Common myeloid progenitor, CD34-positive (primary cell): ENCODE data around the gene SEMA5A.

Source experiments
- CTCF ChIA-PET: fragments of 350-600 bp; sonication (Branson Sonifier 250); formaldehyde crosslinking; loops from one replicate; lab custom pipeline; 2021; ENCODE audit warnings: antibody characterized with exemption; lab: Charles Lee
- POLR2A ChIA-PET: fragments of 350-600 bp; sonication (Branson Sonifier 250); formaldehyde crosslinking; loops from one replicate; lab custom pipeline; 2021; ENCODE audit warnings: antibody characterized with exemption; lab: Charles Lee
- DNase-seq, 3 donors: peaks; one replicate each; pipeline versions ENCODE4 v3.0.0 to v3.0.0-alpha.2; 2013
- H3K27ac ChIP-seq, 2 experiments: 1 replicate in 1 of 2; 2 replicates in 1 of 2; pipeline ENCODE4 v1.7.0; 2013; ENCODE audit warnings: inconsistent platforms in 2 of 2, low read length in 2 of 2, mild to moderate bottlenecking in 2 of 2, low read depth in 1 of 2, moderate library complexity in 1 of 2; ENCODE audit not compliant: severe bottlenecking in 2 of 2, insufficient read depth in 1 of 2, poor library complexity in 1 of 2
- H3K27me3 ChIP-seq, 5 experiments: replicated peaks in 2 of 5; 1 replicate in 3 of 5; 2 replicates in 2 of 5; pipeline versions ENCODE4 v1.6.1 to v1.7.0; 2013; ENCODE audit warnings: low read length in 4 of 5, mild to moderate bottlenecking in 2 of 5, moderate library complexity in 2 of 5, inconsistent platforms in 1 of 5; ENCODE audit not compliant: insufficient read depth in 5 of 5, control insufficient read depth in 4 of 5
- H3K36me3 ChIP-seq, 4 experiments: 1 replicate in 2 of 4; 2 replicates in 2 of 4; pipeline versions ENCODE4 v1.6.1 to v1.7.0; 2013; ENCODE audit warnings: low read length in 3 of 4, control low read depth in 1 of 4, mild to moderate bottlenecking in 1 of 4; ENCODE audit not compliant: control insufficient read depth in 4 of 4, insufficient read depth in 4 of 4
- H3K4me1 ChIP-seq, 4 experiments: 1 replicate in 3 of 4; 2 replicates in 1 of 4; pipeline versions ENCODE4 v1.6.1 to v1.7.1; 2013; ENCODE audit warnings: low read length in 3 of 4, mild to moderate bottlenecking in 3 of 4, control low read depth in 1 of 4, inconsistent platforms in 1 of 4, moderate library complexity in 1 of 4; ENCODE audit not compliant: control insufficient read depth in 4 of 4, insufficient read depth in 4 of 4; ENCODE audit errors: control extremely low read depth in 1 of 4
- H3K4me3 ChIP-seq, 7 experiments: 1 replicate in 4 of 7; 2 replicates in 3 of 7; pipeline versions ENCODE4 v1.5.1 to v1.7.0; 2013; ENCODE audit warnings: mild to moderate bottlenecking in 7 of 7, low read length in 6 of 7, moderate library complexity in 6 of 7, inconsistent platforms in 2 of 7, low read depth in 2 of 7, control low read depth in 1 of 7; ENCODE audit not compliant: insufficient read depth in 4 of 7, control insufficient read depth in 1 of 7; ENCODE audit errors: extremely low read depth in 1 of 7
- H3K9me3 ChIP-seq, 5 experiments: 1 replicate in 4 of 5; 2 replicates in 1 of 5; pipeline versions ENCODE4 v1.6.1 to v1.7.1; 2013; ENCODE audit warnings: low read length in 4 of 5, mild to moderate bottlenecking in 2 of 5, inconsistent platforms in 1 of 5, low read depth in 1 of 5, moderate library complexity in 1 of 5; ENCODE audit not compliant: control insufficient read depth in 4 of 5, insufficient read depth in 2 of 5; ENCODE audit errors: control extremely low read depth in 1 of 5
- WGBS: methylation state at CpG from one replicate; pipeline ENCODE4 v1.1.5; 2013; ENCODE audit not compliant: insufficient coverage; 5-methylcytosine and 5-hydroxymethylcytosine counted together

SEMA5A gene

GRCh38 chr5:9072701-9073100 lies 473.2 kb downstream of the SEMA5A start:
- POLR2A ChIA-PET = no interaction called here
- Histone ChIP-seq H3K36me3 (no peaks in the 10 kb centered on the region), H3K4me3 (no peak overlapping the region), H3K27ac (no peak overlapping the region), H3K9me3 (no peaks in the 10 kb centered on the region), H3K27me3 (no peaks in the 10 kb centered on the region), H3K4me1 (no peaks in the 10 kb centered on the region)
- no peak for DNase-seq
- CTCF ChIA-PET = no interaction called here
- 79% methylated on average over 2 of the region's 4 CpGs for WGBS

DNA sequence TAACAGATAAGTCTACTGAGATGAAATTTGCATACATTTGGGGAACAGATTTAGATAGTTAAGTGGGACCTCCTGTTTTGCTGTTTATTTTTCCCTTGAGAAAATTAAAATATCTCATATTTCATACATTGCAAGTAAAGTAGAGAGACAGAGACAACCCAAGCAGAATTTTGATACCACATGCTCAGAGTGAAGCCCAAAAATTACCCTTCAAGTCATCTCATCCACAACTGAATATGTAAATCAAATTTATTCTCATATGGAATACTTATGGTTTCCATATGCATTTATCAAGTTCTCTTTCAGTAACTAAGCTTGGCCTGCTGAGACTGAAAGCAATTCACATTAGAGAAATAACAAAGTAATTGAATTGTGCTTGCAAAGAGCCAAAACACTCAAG lies 474.4 kb downstream of the SEMA5A start:
- no peaks in the 10 kb centered on the region for H3K9me3 ChIP-seq
- no peaks in the 10 kb centered on the region for H3K27me3 ChIP-seq
- no peaks in the 10 kb centered on the region for H3K36me3 ChIP-seq
- POLR2A ChIA-PET = no interaction called here
- CTCF ChIA-PET = no interaction called here
- no peak overlapping the region for H3K4me3 ChIP-seq
- H3K4me1 ChIP-seq = no peaks in the 10 kb centered on the region
- DNase-seq = no peak
- H3K27ac ChIP-seq = no peak overlapping the region

DNA sequence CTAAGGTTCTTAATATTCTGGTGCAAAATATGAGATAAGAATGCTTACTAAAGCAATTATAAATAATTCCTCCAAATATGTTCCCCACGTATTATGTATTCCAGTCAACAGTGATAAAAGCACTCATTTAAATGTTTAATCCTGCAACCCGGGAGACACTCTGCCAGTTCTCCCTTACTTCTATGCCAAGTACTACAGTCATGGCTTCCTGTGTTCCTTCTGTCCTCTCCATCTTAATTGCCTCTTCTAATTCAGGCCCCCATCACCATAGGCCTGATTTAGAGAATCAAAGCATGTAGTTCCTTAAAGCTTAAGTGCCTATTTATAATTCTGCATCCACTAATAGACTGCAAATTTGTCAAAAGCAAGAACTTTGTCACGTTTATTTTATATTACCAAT lies 474.8 kb downstream of the SEMA5A start:
- Histone ChIP-seq H3K27me3 (peaks cover 0 to 2% (median 0%) of the 10 kb centered on the region in 5 experiments), H3K27ac (no peak overlapping the region), H3K4me1 (no peaks in the 10 kb centered on the region), H3K4me3 (no peak overlapping the region), H3K36me3 (no peaks in the 10 kb centered on the region), H3K9me3 (no peaks in the 10 kb centered on the region)
- 94% methylated on average over 2 of the region's 3 CpGs for WGBS
- DNase-seq = no peak
- ChIA-PET POLR2A (no interaction called here), CTCF (no interaction called here)

- H3K27me3 ChIP-seq = peaks cover 0 to 2% (median 0%) of the 10 kb centered on the region in 5 experiments
- POLR2A ChIA-PET = no interaction called here
- H3K27ac ChIP-seq = no peak overlapping the region
- H3K9me3 ChIP-seq = no peaks in the 10 kb centered on the region
- DNase-seq = no peak
- 96% methylated on average over 4 of the region's 6 CpGs for WGBS
- H3K4me3 ChIP-seq = no peak overlapping the region
- no peaks in the 10 kb centered on the region for H3K36me3 ChIP-seq
- CTCF ChIA-PET = no interaction called here
- no peaks in the 10 kb centered on the region for H3K4me1 ChIP-seq
Measured at GRCh38 chr5:9069650-9070049, 476.2 kb downstream of the SEMA5A start.

GRCh38 chr5:9067154-9067553 lies 478.7 kb downstream of the SEMA5A start:
- DNase-seq = no peak
- Histone ChIP-seq H3K36me3 (no peaks in the 10 kb centered on the region), H3K27me3 (peaks cover 0 to 2% (median 0%) of the 10 kb centered on the region in 5 experiments), H3K9me3 (no peaks in the 10 kb centered on the region), H3K27ac (no peak overlapping the region), H3K4me3 (no peak overlapping the region), H3K4me1 (no peaks in the 10 kb centered on the region)
- POLR2A ChIA-PET = no interaction called here
- no CpG with 5 or more reads among the region's 2 CpGs for WGBS
- CTCF ChIA-PET = no interaction called here

DNA sequence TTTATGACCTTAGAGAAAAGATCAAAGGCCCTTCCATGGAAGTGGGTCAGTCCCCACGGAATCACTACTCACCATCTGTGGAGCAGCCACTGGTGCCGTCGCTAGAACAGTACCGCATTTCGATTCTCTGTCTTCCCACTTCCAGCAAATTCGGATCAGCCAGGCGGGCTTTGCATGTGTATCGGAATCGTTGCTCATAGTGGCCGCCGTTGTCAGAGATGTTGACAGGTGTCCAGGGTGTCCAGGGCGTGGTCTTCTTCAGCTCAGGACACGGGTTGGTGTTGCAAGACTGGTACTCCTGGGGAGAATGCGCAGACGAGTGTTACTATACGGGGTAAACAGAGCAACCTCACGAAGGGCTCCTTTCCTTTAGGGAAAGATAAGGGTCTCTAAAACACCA lies 479.5 kb downstream of the SEMA5A start:
- no peaks in the 10 kb centered on the region for H3K4me1 ChIP-seq
- no peaks in the 10 kb centered on the region for H3K9me3 ChIP-seq
- ChIA-PET CTCF (no interaction called here), POLR2A (no interaction called here)
- DNase-seq = no peak
- peaks cover 0 to 2% (median 0%) of the 10 kb centered on the region in 5 experiments for H3K27me3 ChIP-seq
- no peak overlapping the region for H3K27ac ChIP-seq
- no peaks in the 10 kb centered on the region for H3K36me3 ChIP-seq
- no peak overlapping the region for H3K4me3 ChIP-seq
- 94% methylated on average over 13 of the region's 17 CpGs for WGBS

DNA sequence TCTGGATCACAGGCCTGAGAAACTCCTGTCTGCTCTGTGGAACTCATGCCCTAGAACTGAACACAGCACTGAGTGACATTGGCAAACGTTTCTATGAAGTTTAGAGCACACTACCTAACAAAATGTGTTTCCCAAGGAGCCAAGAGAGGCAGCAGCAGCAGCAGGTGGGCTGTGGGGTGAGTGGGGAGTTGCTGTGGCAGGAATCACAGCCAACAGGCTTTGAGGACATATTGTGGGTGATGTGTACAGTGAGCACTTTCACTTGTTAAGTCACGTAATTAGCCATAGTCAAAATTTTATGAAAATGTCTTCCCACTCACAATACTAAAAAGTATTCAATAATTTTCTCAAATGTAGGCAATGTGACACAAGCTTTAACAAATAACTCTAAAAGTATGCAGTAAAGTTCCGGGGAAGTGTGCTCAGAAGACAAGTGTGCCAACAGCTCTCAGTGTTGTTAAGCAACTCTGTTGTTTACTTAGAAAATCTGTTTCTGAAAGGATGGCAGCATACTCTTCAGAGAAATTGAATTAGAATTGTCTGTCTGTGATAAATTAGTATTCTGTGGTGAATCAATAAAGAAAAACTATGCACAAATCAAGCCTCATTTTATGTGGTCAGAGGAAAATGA lies 482.1 kb downstream of the SEMA5A start:
- ChIA-PET CTCF (no interaction called here), POLR2A (no interaction called here)
- no peak for DNase-seq
- no peak overlapping the region for H3K27ac ChIP-seq
- WGBS = 100% methylated on average over 1 of the region's 3 CpGs
- no peaks in the 10 kb centered on the region for H3K4me1 ChIP-seq
- no peaks in the 10 kb centered on the region for H3K9me3 ChIP-seq
- H3K27me3 ChIP-seq = peaks cover 0 to 2% (median 0%) of the 10 kb centered on the region in 5 experiments
- no peaks in the 10 kb centered on the region for H3K36me3 ChIP-seq
- H3K4me3 ChIP-seq = no peak overlapping the region
